OCI-LY7 (cell line): ENCODE measurements around the gene PPP2R3A. TPM values are rescaled to one million over a fixed set of nuclear protein-coding genes. Genes with fewer than 3 reads are reported as not detected.
"Not testable (repeated sequence)": the region's sequence is repeated elsewhere in the genome, so short reads cannot be mapped to it uniquely, and the experiment has no call there.

Experiments used
- BruUV-seq: library from RNA; stranded (reverse); fragments of 400-500 nt; replicated peaks from 2 replicates; lab custom pipeline; 2021; lab: Mats Ljungman, UMichigan
- CTCF ChIA-PET: fragments of 300-600 bp; sonication (Branson Sonifier 250); formaldehyde crosslinking; loops from one replicate; lab custom pipeline; 2022; ENCODE audit warnings: antibody characterized with exemption; ENCODE audit not compliant: unreplicated experiment; lab: Charles Lee
- POLR2A ChIA-PET: fragments of 300-600 bp; sonication (Branson Sonifier 250); formaldehyde crosslinking; loops from one replicate; lab custom pipeline; 2022; ENCODE audit warnings: antibody characterized with exemption; lab: Charles Lee
- DNase-seq: peaks from one replicate; pipeline ENCODE4 v3.0.0-alpha.2; 2015; ENCODE audit warnings: low spot score
- H2AFZ ChIP-seq: fragments of 200-600 bp; sonication (generic), shearing (Covaris generic); 2 replicates; pipeline ENCODE4 v1.6.1; 2014; ENCODE audit warnings: mild to moderate bottlenecking, antibody characterized with exemption, low read length, moderate library complexity
- H3K27ac ChIP-seq: fragments of 200-600 bp; sonication (generic); 2 replicates; pipeline ENCODE4 v1.5.1; 2014; ENCODE audit warnings: mixed run types, low read depth, mild to moderate bottlenecking, moderate library complexity, low read length, inconsistent platforms; ENCODE audit not compliant: poor library complexity, severe bottlenecking
- H3K36me3 ChIP-seq: fragments of 200-600 bp; sonication (generic); 2 replicates; pipeline ENCODE4 v1.6.1; 2014; ENCODE audit warnings: mild to moderate bottlenecking, antibody characterized with exemption, low read length, moderate library complexity, mixed read lengths; ENCODE audit not compliant: insufficient read depth
- H3K4me1 ChIP-seq: fragments of 200-600 bp; sonication (generic); 2 replicates; pipeline ENCODE4 v1.5.1; 2014; ENCODE audit warnings: mild to moderate bottlenecking, low read length; ENCODE audit not compliant: insufficient read depth, poor library complexity, severe bottlenecking
- H3K4me2 ChIP-seq: fragments of 200-600 bp; sonication (generic); 2 replicates; pipeline ENCODE4 v1.6.1; 2014; ENCODE audit warnings: mild to moderate bottlenecking, low read length
- H3K4me3 ChIP-seq: fragments of 200-600 bp; sonication (generic); 2 replicates; pipeline ENCODE4 v1.5.1; 2014; ENCODE audit warnings: mild to moderate bottlenecking, low read depth, low read length; ENCODE audit not compliant: poor library complexity, severe bottlenecking
- H3K79me2 ChIP-seq: fragments of 200-600 bp; sonication (generic); 2 replicates; pipeline ENCODE4 v1.6.1; 2016; ENCODE audit warnings: low read depth, mild to moderate bottlenecking, low read length, moderate library complexity, mixed read lengths; ENCODE audit not compliant: insufficient read depth
- H3K9me2 ChIP-seq: fragments of 200-600 bp; sonication (generic); 2 replicates; pipeline ENCODE4 v1.6.1; 2016; ENCODE audit warnings: mild to moderate bottlenecking, low read length, mixed read lengths; ENCODE audit not compliant: insufficient read depth
- H3K9me3 ChIP-seq: fragments of 200-600 bp; sonication (generic); 2 replicates; pipeline ENCODE4 v1.6.1; 2014; ENCODE audit warnings: mild to moderate bottlenecking, mixed run types, low read length, mixed read lengths
- H4K20me1 ChIP-seq: fragments of 200-600 bp; sonication (generic); 2 replicates; pipeline ENCODE4 v1.6.1; 2014; ENCODE audit warnings: mild to moderate bottlenecking, antibody characterized with exemption, low read length, moderate library complexity, mixed read lengths; ENCODE audit not compliant: insufficient read depth
- EZH2phosphoT487 ChIP-seq: fragments of 200-600 bp; sonication (generic); IDR thresholded peaks from 2 replicates; pipeline ENCODE4 v1.6.1; 2018; ENCODE audit warnings: low read depth, borderline replicate concordance, mild to moderate bottlenecking, mixed run types, antibody characterized with exemption, low read length, moderate library complexity, mixed read lengths
- intact Hi-C: fragments of 100-400 bp; cut with micrococcal nuclease; formaldehyde crosslinking; loops from one replicate; pipeline ENCODE4 v1.10.0; 2022; ENCODE audit not compliant: unreplicated experiment
- total RNA-seq, 2 experiments: library from RNA; depleted of rRNA in 1 of 2; stranded (reverse); fragments of >200 nt in 1 of 2; shearing (Covaris generic) in 1 of 2; gene quantifications; 2 replicates each; pipeline ENCODE4 v1.2.3, GENCODE V29; 2014 to 2022
- TF ChIP-seq, protein P1 (sequence below): fragments of 200-600 bp; sonication (generic); conservative IDR thresholded peaks from 2 replicates; pipeline ENCODE4 v1.5.1; 2014; ENCODE audit warnings: mild to moderate bottlenecking, antibody characterized with exemption, low read length, moderate library complexity, mixed read lengths

PPP2R3A gene
- total RNA-seq, 2 experiments from 2014 or later = 0.22 to 0.27 TPM

DNA sequence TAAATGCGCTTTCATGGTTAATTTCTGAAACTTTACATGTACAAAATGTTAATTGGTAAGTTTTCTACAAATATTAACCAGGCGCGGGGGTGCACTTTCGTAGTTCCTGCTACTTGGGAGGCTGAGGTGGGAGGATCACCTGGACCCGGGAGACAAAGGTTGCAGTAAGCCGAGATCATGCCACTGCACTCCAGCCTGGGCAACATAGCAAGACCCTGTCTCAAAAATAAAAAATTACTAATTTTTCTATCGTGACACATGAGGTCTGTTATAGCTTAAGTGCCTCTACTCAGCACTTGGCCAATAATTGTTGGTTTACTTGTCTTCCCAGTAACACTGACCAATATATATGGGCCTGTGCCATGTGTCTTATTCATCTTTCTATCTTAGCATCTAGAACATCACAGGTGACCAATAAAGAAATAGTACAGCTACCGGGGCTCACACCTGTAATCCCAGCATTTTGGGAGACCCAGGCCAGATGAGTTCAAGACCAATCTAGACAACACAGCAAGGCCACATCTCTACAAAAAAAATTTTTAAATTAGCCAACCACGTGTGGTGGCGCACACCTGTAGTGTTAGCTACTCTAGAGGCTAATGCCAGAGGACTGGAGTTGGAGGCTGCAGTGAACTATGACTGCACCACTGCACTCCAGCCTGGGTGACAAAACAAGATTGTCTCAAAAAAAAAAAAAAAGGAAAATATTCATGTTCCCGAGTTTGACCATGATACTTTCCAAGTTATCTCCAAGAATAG, 224.5 kb downstream of the PPP2R3A start:
- Histone ChIP-seq H2AFZ (no peak overlapping the region), H3K9me3 (peaks cover 5% of the 10 kb centered on the region; the same call in 1 of the 2 replicates), H4K20me1 (peaks cover 83% of the 10 kb centered on the region), H3K4me2 (peak overlapping the region; percentile 84), H3K9me2 (no peaks in the 10 kb centered on the region), H3K36me3 (peaks cover 62% of the 10 kb centered on the region), H3K79me2 (peaks cover 100% of the 10 kb centered on the region), H3K4me3 (peak overlapping the region; percentile 91), H3K4me1 (peaks cover 61% of the 10 kb centered on the region), H3K27ac (no peak overlapping the region)
- DNase-seq = no peak
- POLR2A ChIA-PET = interaction anchor here (0.6 to 1.2 kb wide), 5 partner anchors 9 to 58 kb away, joined by 3 to 5 read pairs (median 3); no protein-coding TSS in a partner anchor
- CTCF ChIA-PET = no interaction called here
- intact Hi-C loops = no loop called here
- no TSS peak for BruUV-seq
- no peak for TF ChIP-seq EZH2phosphoT487
- TF ChIP-seq, protein P1, sequence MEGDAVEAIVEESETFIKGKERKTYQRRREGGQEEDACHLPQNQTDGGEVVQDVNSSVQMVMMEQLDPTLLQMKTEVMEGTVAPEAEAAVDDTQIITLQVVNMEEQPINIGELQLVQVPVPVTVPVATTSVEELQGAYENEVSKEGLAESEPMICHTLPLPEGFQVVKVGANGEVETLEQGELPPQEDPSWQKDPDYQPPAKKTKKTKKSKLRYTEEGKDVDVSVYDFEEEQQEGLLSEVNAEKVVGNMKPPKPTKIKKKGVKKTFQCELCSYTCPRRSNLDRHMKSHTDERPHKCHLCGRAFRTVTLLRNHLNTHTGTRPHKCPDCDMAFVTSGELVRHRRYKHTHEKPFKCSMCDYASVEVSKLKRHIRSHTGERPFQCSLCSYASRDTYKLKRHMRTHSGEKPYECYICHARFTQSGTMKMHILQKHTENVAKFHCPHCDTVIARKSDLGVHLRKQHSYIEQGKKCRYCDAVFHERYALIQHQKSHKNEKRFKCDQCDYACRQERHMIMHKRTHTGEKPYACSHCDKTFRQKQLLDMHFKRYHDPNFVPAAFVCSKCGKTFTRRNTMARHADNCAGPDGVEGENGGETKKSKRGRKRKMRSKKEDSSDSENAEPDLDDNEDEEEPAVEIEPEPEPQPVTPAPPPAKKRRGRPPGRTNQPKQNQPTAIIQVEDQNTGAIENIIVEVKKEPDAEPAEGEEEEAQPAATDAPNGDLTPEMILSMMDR = no peak

DNA sequence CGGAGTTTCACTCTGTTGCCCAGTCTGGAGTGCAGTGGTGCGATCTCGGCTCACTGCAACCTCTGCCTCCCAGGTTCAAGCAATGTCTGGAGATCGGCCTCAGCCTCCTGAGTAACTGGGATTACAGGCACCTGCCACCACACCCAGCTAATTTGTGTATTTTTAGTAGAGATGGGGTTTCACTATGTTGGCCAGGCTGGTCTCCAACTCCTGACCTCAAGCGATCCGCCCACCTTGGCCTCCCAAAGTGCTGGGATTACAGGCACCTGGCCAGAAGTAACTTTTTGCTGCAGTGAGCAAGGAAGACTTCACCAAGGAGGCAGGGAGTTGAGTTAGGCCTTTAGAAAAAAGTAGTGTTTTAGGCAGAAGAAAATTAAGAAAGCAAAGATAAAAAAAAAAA, 226.7 kb downstream of the PPP2R3A start:
- peaks cover 67% of the 10 kb centered on the region for H4K20me1 ChIP-seq
- H2AFZ ChIP-seq, DNase-seq, H3K9me2 ChIP-seq, CTCF ChIA-PET, H3K9me3 ChIP-seq, BruUV-seq: not testable (repeated sequence)
- H3K27ac ChIP-seq = peak overlapping the region; percentile 6
- H3K4me1 ChIP-seq = peaks cover 50% of the 10 kb centered on the region
- peaks cover 85% of the 10 kb centered on the region for H3K79me2 ChIP-seq
- H3K36me3 ChIP-seq = peaks cover 54% of the 10 kb centered on the region
- peak overlapping the region; percentile 91 for H3K4me3 ChIP-seq
- peak overlapping the region; percentile 84 for H3K4me2 ChIP-seq
- intact Hi-C loops = loop anchor here (2.0 kb wide), 1 partner anchor 113 kb away; no protein-coding TSS in a partner anchor
- POLR2A ChIA-PET = interaction anchor here (1.0 to 2.4 kb wide), 4 partner anchors 12 to 669 kb away, joined by 3 to 11 read pairs (median 6); no protein-coding TSS in a partner anchor

DNA sequence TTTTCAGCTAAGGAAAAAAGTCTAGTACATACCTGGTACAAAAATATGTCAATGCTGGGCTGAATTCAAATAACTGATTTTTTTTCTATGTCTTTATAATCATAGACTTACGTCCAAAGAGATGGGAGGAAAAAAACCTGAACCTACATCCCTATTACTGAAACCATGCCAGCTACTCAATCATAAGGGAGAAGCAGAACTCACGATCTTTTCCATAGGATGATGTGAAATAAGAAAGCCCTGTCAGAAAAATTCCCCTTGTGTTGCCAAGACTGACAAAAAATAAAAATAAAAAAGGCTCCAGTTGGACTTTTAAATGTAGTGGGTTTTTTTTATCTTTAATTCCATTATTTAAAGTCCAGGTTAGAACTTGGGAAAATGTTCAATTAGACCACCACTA, 227.3 kb downstream of the PPP2R3A start:
- CTCF ChIA-PET = no interaction called here
- Histone ChIP-seq H3K9me2 (no peaks in the 10 kb centered on the region), H3K4me3 (peak overlapping the region; percentile 91), H3K79me2 (peaks cover 85% of the 10 kb centered on the region), H3K36me3 (peaks cover 54% of the 10 kb centered on the region), H4K20me1 (peaks cover 61% of the 10 kb centered on the region), H3K4me1 (peaks cover 50% of the 10 kb centered on the region), H3K9me3 (peaks cover 5% of the 10 kb centered on the region; the same call in 1 of the 2 replicates), H2AFZ (no peak overlapping the region), H3K27ac (peak overlapping the region; percentile 91), H3K4me2 (peak overlapping the region; percentile 84)
- no TSS peak for BruUV-seq
- DNase-seq = no peak
- POLR2A ChIA-PET = interaction anchor here (0.6 to 2.4 kb wide), 9 partner anchors 10 to 669 kb away, joined by 3 to 11 read pairs (median 3); no protein-coding TSS in a partner anchor
- TF ChIP-seq EZH2phosphoT487 = no peak
- TF ChIP-seq, protein P1 = no peak
- intact Hi-C loops = loop anchor here (2.0 kb wide), 1 partner anchor 114 kb away; no protein-coding TSS in a partner anchor
